GM18517 (cell line): ENCODE data around the gene NFATC3.
"Not testable (repeated sequence)": the region's sequence is repeated elsewhere in the genome, so short reads cannot be mapped to it uniquely, and the experiment has no call there.

Experiments used
- ATAC-seq: cut with Tn5 transposase; IDR thresholded peaks from one replicate; pipeline ENCODE4 v1.9.1; 2021; ENCODE audit warnings: mild to moderate bottlenecking, moderate library complexity; ENCODE audit not compliant: unreplicated experiment

Gene NFATC3

DNA sequence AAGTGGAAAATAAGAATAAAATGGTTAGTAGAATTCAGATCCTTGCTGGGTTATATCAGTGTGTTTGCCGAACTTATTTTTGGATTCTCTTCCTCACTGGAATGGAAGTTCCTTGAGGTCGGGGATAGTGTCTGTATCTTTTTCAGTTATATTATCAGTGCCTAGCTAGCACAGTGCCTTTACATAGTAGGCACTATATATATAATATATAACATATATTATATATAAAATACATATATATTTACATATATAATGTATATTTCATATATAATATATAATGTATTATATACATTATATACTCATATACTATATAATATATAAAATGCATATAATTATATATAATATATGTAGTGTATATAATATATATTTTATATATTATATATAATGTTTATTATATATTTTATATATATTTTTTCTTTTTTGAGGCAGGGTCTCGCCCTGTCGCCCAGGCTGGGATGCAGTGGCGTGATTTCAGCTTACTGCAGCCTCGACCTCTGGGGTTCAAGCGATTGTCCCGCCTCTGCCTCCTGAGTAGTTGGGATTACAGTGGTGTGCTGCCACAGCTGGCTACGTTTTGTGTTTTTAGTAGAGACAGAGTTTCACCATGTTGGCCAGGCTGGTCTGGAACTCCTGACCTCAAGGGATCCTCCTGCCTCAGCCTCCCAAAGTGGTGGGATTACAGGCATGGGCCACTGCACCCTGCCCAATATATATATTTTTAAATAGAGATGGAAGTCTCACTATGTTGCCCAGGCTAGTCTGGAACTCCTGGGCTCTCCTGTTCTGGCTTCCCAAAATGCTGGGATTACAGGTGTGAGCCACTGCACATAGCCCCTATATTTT, 3.2 kb downstream of the NFATC3 start:
- no peak for ATAC-seq

- ATAC-seq, result no peak
Measured at GRCh38 chr16:68089067-68089466, 3.9 kb downstream of the NFATC3 start.

- ATAC-seq, result no peak
Measured at GRCh38 chr16:68090130-68090529, 5.0 kb downstream of the NFATC3 start.

GRCh38 chr16:68090533-68090932, 5.4 kb downstream of the NFATC3 start:
- no peak for ATAC-seq

DNA sequence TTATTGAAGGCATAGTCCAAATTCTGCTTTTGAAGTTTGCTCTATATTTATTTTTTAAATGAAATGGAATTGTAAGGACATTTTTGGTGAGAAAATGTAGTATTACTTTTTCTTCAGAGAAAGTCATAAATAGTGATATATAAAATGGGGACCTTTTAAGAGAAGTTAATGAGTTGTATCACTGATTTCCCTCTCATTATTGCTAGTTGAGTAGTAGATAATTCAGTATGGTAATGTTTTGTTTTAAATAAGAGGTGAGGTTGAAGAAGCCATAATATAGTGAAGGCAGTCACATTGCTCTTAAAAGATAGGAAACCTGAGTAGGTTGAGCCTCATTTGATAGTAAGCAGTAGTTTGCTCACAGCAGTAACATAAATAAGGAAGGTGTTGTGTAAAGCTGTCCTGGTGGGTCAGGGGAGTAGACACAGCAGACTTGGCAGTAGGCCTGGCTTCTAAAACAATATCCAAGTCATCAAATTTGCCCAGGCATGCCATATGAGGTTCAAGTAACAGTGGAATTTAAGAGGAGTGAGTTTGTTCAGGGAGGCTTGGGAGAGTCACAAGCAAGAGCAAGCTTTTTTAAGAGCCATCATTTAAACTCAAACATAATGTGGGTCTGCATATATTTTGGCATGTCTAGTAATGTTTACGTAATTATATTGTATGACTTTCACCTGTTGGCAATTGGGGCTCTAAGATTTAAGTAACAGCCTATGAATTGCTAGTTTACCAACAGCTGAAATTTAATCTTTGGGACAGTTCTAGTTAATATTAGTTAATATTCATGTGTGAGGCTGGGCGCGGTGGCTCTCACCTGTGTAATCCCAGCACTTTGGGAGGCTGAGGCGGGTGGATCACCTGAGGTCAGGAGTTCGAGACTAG, 6.5 kb downstream of the NFATC3 start:
- no peak for ATAC-seq

GRCh38 chr16:68092275-68092674, 7.1 kb downstream of the NFATC3 start:
- not testable (repeated sequence) for ATAC-seq

DNA sequence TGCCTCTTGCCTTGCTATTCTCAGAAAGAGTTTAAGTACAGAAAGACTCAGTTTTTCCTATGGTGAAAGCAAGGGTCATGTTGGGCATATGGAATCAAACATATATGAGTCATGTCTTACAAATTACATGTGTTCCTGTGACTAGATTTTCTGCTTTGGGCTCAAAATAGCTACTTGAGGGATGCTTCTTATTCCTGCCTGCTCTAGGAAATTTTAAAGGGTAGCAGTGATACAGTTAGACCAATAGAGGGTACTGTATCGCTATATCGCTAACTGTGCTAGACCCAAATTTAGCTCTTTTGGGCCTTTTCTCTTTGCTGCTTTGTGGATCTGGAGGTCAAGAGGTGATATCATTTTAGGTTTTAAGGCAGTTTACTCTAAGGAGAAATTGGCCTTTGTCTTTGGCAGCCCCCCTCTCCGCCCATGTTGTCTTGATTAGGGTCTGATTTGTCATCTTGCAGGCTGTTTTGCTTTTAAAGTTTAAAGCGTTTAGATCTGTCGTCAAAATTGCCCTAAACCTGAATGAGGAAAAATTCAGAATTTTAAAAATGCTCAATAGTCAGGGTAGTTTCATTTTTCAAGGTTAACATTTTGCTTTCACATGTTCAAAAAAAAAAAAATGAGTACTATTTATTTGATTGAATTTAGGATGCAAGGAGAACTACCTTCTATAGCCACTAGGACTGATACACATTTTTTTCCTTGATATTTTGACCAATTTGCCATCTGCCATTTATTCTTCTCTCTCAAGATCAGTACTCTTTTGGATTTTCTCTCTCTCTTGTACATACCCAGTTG, 8.8 kb downstream of the NFATC3 start:
- ATAC-seq, result no peak

DNA sequence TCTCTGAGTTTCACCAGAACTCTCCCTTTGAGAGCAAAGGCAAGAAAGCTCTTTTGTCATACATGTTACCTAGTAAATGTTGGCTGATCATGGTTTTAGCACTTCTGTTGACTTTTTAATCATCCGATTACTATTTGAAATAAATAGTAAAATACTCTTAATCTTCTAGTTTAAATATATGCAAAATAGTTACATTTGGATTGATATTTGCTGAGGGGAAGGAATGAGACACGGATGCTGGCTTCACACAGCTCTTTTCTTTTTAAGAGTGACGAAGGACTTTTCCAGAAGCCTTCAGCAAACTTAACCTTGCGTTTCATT, 9.4 kb downstream of the NFATC3 start:
- no peak for ATAC-seq

GRCh38 chr16:68096491-68096890, 11.3 kb downstream of the NFATC3 start:
- no peak for ATAC-seq

GRCh38 chr16:68097088-68097487, 11.9 kb downstream of the NFATC3 start:
- ATAC-seq, result no peak

DNA sequence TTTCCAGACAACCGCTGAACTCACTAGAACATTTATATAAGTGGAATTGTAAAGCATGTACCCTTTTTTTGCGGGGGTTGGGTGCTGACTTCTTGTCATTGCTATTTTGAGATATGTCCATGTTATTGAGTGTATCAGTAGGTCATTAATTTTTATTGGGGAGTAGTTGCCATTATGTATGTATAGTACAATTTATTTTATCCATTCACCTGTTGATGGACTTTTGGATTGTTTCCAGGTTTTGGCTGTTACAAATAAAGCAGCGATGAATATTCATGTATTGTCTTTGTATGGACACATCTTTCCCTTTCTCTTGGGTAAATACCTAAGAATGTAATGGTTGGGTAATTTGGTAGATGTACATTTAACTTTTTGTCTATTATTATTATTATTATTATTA, 12.7 kb downstream of the NFATC3 start:
- ATAC-seq, result no peak

- ATAC-seq, result no peak
Measured at GRCh38 chr16:68100488-68100887, 15.3 kb downstream of the NFATC3 start.

DNA sequence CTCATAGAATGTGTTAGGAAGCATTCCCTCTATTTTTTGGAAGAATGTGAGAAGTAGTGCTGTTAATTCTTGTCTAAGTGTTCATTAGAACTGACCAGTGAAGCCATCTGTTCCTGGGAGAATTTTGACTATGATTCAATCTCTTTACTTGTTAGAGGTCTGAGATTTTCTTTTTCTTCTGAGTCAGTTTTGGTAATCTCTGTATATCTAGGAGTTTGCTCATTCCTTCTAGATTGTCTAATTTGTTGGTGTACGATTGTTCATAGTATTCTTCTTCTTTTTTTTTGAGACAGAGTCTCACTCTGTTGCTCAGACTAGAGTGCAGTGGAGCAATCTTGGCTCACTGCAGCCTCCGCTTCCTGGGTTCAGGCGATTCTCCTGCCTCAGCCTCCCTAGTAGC, 20.4 kb downstream of the NFATC3 start:
- ATAC-seq, result no peak

GRCh38 chr16:68107230-68107928, 22.2 kb downstream of the NFATC3 start:
- not testable (repeated sequence) for ATAC-seq

- ATAC-seq, result not testable (repeated sequence)
Measured at GRCh38 chr16:68109156-68109555, 24.0 kb downstream of the NFATC3 start.

GRCh38 chr16:68110611-68111010, 25.4 kb downstream of the NFATC3 start:
- ATAC-seq, result not testable (repeated sequence)

DNA sequence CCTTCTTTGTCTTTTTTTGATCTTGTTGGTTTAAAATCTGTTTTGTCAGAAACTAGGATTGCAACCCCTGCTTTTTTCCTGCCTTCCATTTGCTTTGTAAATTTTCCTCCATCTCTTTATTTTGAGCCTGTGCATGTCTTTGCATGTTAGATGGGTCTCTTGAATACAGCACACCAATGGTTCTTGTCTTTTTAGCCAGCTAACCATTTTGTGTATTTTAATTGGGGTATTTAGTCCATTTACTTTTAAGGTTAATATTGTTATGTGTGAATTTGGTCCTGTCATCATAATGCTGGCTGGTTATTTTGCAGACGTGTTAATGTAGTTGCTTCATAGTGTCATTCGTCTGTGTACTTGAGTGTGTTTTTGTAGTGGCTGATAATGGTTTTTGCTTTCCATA, 26.2 kb downstream of the NFATC3 start:
- ATAC-seq, result no peak

DNA sequence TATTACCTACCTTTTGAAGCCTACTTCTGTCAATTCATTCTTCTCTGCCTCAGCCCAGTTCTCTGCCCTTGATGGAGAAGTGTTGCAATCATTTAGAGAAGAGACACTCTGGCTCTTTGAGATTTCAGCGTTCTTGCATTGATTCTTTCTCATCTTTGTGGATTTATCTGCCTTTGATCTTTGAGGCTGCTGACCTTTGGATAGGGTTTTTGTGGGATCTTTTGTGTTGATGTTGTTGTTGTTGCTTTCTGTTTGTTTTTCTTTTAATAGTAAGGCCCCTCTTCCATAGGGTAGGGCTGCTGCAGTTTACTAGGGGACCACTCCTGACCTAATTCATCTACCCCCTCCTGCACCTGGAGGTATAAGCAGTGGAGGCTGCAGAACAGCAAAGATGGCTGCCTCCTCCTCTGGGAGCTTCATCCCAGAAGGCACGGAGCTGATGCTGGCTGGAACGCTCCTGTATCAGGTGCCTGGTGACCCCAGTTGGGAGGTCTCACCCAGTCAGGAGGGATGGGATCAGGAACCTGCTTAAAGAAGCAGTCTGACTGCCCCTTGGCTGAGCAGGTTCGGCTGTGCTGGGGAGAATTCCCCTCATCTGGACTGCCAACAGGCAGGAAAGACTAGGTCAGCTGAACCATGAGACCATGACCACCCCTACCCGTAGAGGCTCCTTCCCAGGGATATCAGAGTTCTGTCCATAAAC, 28.0 kb downstream of the NFATC3 start:
- no peak for ATAC-seq

- ATAC-seq, result no peak
Measured at GRCh38 chr16:68113765-68114240, 28.6 kb downstream of the NFATC3 start.

DNA sequence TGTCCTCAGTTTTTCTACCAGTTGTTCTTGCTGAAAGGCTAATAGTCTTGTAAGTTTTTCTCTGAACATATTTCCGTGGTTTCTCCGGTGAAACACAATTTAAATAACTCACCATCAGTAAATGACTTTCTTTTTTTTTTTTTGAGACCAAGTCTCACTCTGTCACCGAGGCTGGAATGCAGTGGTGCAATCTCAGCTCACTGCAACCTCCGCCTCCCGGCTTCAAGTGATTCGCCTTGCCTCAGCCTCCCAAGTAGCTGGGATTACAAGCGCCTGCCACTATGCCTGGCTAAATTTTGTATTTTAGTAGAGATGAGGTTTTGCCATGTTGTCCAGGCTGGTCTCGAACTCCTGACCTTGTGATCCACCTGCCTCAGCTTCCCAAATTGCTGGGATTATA, 29.8 kb downstream of the NFATC3 start:
- not testable (repeated sequence) for ATAC-seq
